Measurements from ENCODE around the gene CLDN9. TPM values are rescaled to one million over a fixed set of nuclear protein-coding genes. Genes with fewer than 3 reads are reported as not detected.

The CLDN9 gene
- total RNA-seq, 1 experiment from 2014 or later, result not detected

DNA sequence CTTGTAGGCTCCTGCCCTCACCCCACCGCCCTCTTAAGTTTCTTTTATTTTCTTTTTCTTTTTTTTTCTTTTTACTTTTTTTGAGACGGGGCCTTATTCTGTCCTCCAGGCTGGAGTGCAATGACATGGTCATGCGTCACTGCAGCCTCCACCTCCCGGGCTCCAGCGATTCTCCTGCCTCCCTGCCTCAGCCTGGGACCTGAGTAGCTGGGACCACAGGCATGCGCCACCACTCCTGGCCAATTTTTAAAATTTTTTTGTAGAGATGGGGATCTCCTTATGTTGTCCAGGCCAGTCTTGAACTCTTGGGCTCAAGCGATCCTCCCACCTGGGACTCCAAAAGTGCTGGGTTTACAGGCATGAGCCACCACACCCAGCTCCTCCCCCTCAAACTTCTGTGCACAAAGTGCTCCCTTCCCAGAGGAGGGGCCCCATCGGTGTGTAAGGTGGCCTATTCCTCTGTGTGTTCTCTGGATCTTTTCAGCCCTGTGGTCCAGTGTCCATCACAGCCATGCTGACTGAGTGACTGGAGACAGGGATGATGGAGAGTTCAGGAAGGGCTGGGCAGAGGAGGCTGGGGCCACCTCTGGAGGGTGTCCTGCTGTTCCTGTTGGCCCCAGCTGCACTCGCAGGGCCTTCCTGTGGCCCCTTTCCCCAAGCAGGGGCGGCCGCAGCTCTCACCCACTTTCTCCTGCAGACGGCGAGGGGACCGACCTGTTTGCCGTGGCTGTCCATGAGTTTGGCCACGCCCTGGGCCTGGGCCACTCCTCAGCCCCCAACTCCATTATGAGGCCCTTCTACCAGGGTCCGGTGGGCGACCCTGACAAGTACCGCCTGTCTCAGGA is 43.8 kb downstream of the CLDN9 start:
- DNase-seq (ENCODE audit: low read depth), result no peak

DNA sequence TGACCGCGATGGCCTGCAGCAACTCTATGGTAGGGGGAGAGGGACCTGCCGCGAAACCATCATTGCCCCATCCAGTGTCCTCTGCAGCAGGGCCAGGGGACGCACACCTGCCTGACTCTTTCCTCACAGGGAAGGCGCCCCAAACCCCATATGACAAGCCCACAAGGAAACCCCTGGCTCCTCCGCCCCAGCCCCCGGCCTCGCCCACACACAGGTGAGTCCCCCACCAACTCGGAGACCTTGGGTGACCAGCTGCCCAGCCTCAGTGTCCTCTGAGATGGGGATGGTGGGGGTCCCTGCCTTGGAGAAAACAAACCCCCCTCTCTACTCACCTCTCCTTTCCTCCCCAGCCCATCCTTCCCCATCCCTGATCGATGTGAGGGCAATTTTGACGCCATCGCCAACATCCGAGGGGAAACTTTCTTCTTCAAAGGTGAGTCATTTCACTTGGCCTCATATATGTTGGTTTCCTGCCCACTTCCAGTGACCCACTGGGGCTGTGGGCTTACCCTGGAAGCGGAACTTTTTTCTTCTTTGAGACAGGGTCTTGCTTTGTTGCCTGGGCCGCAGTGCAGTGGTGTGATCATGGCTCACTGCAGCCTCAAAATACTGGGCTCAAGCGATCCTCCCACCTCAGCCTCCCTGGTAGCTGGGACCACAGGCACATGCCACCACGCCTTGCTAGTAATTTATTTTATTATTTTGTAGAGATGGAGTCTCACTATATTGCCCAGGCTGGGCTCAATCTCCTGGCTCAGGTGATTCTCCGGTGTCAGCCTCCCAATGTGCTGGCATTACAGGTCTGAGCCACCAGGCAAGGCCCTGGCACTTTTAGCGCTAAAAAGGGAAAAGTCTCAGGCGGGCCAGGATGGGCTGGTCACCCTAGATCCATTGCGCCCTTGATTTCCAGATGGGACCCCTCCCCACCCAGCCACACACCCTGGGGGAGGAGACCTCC is 44.7 kb downstream of the CLDN9 start:
- DNase-seq (ENCODE audit: low read depth), result no peak

DNA sequence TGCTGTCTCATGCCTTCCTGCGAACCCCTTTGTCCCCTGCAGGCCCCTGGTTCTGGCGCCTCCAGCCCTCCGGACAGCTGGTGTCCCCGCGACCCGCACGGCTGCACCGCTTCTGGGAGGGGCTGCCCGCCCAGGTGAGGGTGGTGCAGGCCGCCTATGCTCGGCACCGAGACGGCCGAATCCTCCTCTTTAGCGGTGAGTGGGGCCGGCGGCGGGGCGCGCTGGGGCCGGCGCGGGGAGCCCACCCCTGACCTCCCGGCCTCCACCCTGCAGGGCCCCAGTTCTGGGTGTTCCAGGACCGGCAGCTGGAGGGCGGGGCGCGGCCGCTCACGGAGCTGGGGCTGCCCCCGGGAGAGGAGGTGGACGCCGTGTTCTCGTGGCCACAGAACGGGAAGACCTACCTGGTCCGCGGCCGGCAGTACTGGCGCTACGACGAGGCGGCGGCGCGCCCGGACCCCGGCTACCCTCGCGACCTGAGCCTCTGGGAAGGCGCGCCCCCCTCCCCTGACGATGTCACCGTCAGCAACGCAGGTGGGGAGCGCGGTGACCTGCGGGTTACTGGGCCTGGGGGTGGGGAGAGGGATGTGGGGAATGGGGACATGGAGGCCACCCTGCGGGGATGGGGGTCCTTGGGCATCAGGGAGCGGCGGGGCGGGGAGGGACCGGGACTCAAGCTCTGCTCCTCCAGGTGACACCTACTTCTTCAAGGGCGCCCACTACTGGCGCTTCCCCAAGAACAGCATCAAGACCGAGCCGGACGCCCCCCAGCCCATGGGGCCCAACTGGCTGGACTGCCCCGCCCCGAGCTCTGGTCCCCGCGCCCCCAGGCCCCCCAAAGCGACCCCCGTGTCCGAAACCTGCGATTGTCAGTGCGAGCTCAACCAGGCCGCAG is 45.7 kb downstream of the CLDN9 start:
- DNase-seq (ENCODE audit: low read depth), result peak; percentile 55

DNA sequence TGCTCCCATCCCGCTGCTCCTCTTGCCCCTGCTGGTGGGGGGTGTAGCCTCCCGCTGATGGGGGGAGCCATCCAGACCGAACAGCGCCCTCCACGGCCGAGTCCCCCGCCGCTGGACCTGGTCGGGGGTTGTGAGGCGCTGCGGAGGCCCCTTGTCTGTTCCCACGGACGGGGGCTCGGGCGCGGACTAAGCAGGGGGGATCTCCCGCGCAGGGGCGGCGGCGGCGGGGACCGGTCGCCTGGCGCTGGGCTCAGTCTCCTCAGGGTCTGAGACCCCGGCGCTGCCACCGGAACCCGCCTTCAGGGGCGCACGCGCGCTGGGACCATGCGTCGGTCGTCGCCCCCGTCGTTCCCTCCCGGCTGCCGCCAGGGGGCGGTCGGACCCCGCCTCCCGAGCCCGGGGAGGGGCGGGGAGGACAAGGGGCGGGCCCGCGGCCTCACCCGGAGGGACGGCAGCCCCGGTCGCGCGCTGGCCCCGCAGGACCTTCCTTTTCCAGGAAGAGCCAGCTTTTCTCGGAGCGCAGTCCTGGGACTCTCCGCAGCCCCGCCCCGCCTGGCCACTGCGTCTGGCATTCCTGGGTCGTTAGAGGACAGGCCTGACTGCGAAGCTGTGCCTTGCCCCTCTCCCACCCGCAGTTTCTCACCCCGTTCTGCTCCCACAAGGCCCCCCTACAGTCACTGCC is 46.5 kb downstream of the CLDN9 start:
- peak; percentile 90 for DNase-seq (ENCODE audit: low read depth)

DNA sequence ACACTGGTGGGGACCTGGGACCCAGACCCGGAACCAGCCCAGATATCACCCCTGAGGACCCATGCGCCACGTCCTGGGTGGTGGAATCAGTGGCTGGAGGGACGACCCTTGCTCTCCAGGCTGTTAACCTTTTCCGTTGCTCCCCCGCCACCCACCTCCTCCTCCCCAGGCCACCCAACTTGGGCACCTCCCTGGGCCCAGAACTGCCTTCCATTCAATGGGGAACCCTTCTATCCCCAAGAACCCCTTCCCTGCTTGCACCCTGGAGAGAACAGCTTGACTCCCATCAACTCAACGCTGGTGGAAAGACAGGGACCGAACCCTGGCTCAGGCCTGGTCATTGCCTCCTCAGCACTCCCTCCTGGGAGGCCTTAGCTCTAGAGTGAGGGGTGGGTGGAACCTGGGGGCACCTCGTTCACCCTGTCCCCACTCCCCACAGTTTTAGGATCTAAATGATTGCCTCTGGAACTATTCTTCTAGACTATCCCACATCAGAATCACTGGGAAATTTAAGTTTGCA is 47.1 kb downstream of the CLDN9 start:
- DNase-seq (ENCODE audit: low read depth), result no peak

GRCh38 chr16:3060339-3061127 is 47.8 kb downstream of the CLDN9 start:
- no peak for DNase-seq (ENCODE audit: low read depth)

GRCh38 chr16:3062553-3062952 is 49.8 kb downstream of the CLDN9 start:
- DNase-seq (ENCODE audit: low read depth), result no peak

DNA sequence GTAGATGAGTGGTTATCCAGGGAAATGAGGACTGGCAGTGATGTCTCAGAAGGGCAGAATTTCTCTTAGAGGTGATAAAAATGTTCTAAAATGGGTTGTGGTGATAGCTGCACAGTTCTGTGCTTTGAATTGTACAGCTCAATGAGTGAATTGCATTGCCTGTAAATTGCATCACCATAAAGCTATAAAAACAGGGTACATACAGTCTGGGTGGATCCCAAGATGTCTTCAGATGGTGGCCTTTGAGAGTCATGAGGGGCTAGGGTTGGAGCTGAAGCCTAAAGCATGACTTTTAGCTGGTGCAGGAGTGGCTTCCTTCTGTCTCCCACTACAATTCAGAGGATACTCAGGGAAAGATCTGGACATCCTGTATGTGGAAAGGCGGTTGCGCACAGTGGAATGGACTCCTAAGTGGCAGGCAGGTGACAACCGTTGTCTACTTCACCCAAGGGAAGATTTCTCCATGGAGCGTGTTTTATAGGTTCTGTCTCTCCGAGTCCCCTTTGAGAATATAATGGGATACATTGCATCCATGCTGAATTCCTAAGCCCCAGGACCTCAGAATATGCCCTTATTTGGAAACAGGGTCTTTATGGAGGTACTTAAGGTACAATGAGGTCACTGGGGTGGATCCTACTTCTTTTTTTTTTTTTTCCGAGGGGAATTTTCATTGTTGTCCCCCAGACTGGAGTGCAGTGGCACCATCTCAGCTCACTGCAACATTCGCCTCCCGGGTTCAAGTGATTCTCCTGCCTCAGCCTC is 51.1 kb downstream of the CLDN9 start:
- no peak for DNase-seq (ENCODE audit: low read depth)

Other genes with a start within 250 kb of the CLDN9 start
- 200 and 262 TPM in 2 replicates for gene ELOB, start 235.6 kb upstream of the CLDN9 start, total RNA-seq (2014; rRNA removed; shearing (Covaris generic))
- gene PRSS33, start 225.4 kb upstream of the CLDN9 start, total RNA-seq (2014; rRNA removed; shearing (Covaris generic)), result not detected in 2 replicates
- gene PRSS41, start 214.5 kb upstream of the CLDN9 start, total RNA-seq (2014; rRNA removed; shearing (Covaris generic)), result not detected in 2 replicates
- not detected in 2 replicates for gene PRSS21, start 195.7 kb upstream of the CLDN9 start, total RNA-seq (2014; rRNA removed; shearing (Covaris generic))
- 0.17 and 2.0 TPM in 2 replicates for gene ZG16B, start 182.6 kb upstream of the CLDN9 start, total RNA-seq (2014; rRNA removed; shearing (Covaris generic))
- gene PRSS22, start 154.8 kb upstream of the CLDN9 start, total RNA-seq (2014; rRNA removed; shearing (Covaris generic)), result 0.11 TPM in 1 of 2 replicates, not detected in the other
- gene FLYWCH2, start 129.7 kb upstream of the CLDN9 start, total RNA-seq (2014; rRNA removed; shearing (Covaris generic)), result 28.3 and 71.6 TPM in 2 replicates
- gene FLYWCH1, start 101.0 kb upstream of the CLDN9 start, total RNA-seq (2014; rRNA removed; shearing (Covaris generic)), result 32.3 and 42.3 TPM in 2 replicates
- gene KREMEN2, start 48.6 kb upstream of the CLDN9 start, total RNA-seq (2014; rRNA removed; shearing (Covaris generic)), result 0.39 and 1.3 TPM in 2 replicates
- 15.3 and 20.5 TPM in 2 replicates for gene PAQR4, start 43.6 kb upstream of the CLDN9 start, total RNA-seq (2014; rRNA removed; shearing (Covaris generic))
- 48.6 and 70.3 TPM in 2 replicates for gene PKMYT1, start 32.5 kb upstream of the CLDN9 start, total RNA-seq (2014; rRNA removed; shearing (Covaris generic))
- gene CLDN6, start 5.3 kb downstream of the CLDN9 start, total RNA-seq (2014; rRNA removed; shearing (Covaris generic)), result not detected in 2 replicates
- 307 and 390 TPM in 2 replicates for gene TNFRSF12A, start 7.4 kb downstream of the CLDN9 start, total RNA-seq (2014; rRNA removed; shearing (Covaris generic))
- gene HCFC1R1, start 11.0 kb downstream of the CLDN9 start, total RNA-seq (2014; rRNA removed; shearing (Covaris generic)), result 1.8 and 4.7 TPM in 2 replicates
- gene THOC6, start 11.1 kb downstream of the CLDN9 start, total RNA-seq (2014; rRNA removed; shearing (Covaris generic)), result 24.0 and 25.5 TPM in 2 replicates
- not detected in 2 replicates for gene BICDL2, start 24.0 kb downstream of the CLDN9 start, total RNA-seq (2014; rRNA removed; shearing (Covaris generic))
- gene MMP25, start 33.6 kb downstream of the CLDN9 start, total RNA-seq (2014; rRNA removed; shearing (Covaris generic)), result 0.17 and 0.54 TPM in 2 replicates
- 362 and 393 TPM in 2 replicates for gene IL32, start 52.7 kb downstream of the CLDN9 start, total RNA-seq (2014; rRNA removed; shearing (Covaris generic))
- gene ZSCAN10, start 86.4 kb downstream of the CLDN9 start, total RNA-seq (2014; rRNA removed; shearing (Covaris generic)), result not detected in 2 replicates
- 6.6 and 10.5 TPM in 2 replicates for gene ZNF205, start 99.7 kb downstream of the CLDN9 start, total RNA-seq (2014; rRNA removed; shearing (Covaris generic))
- 3.7 and 5.6 TPM in 2 replicates for gene ZNF213, start 122.1 kb downstream of the CLDN9 start, total RNA-seq (2014; rRNA removed; shearing (Covaris generic))
- gene OR1F1, start 175.3 kb downstream of the CLDN9 start, total RNA-seq (2014; rRNA removed; shearing (Covaris generic)), result not detected in 2 replicates
- gene ZNF200, start 222.2 kb downstream of the CLDN9 start, total RNA-seq (2014; rRNA removed; shearing (Covaris generic)), result 8.0 and 8.7 TPM in 2 replicates
- 0.21 and 0.34 TPM in 2 replicates for gene MEFV, start 243.7 kb downstream of the CLDN9 start, total RNA-seq (2014; rRNA removed; shearing (Covaris generic))

All from Daoy (cell line).